ENCODE measurements around the gene AGBL4.

The AGBL4 gene

DNA sequence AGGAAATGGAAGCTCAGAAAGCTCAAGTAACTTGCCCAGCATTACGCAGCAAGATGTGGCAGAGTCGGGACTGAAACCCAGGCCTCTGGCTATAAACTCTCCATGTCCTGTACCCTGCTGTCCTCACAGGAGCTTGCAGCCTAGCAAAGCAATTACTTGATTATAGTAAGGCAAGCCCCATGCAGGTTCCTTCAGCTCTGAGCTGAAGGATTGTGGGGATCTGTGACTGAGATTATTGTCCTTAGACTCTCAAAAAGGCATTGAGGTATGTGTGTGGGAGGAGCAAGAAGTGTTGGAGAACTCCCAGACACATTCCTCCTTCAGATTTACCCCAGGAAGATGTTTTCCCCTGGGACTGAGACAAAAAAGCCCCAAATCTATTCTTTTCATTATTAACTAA is 1427.7 kb downstream of the AGBL4 start:
- no peak for DNase-seq (ENCODE audit: extremely low read depth, low read depth)
- no peak for TF ChIP-seq CTCF (IDR thresholded peaks at IDR 0.05; ENCODE audit: low read depth, low read length, missing control alignments)
- H3K4me3 ChIP-seq (replicated peaks; ENCODE audit: low read depth, low read length), result no peak overlapping the region

- H3K4me3 ChIP-seq (replicated peaks; ENCODE audit: low read depth, low read length), result no peak overlapping the region
- no peak for TF ChIP-seq CTCF (IDR thresholded peaks at IDR 0.05; ENCODE audit: low read depth, low read length, missing control alignments)
- DNase-seq (ENCODE audit: extremely low read depth, low read depth), result no peak
Measured at GRCh38 chr1:48595613-48596012, 1428.1 kb downstream of the AGBL4 start.

DNA sequence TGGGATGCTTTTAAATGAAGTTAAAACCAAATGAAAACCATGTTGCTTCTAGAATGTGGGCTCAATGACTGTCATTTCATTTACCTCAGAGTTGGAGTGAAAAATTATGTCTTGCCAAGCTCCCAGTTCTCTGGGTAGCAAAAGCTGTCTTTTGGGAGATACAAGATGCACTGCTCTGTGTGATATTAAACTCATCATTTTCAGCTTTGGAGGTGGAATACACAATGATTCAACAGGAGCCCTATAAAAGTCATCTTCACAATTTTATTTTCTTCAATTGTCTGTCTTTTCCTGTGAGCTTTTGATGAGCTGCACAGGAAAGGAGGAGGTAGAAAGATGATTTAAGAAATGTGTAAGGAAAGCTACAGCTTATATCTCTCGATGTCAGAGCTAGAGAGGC is 1431.4 kb downstream of the AGBL4 start:
- no peak for TF ChIP-seq CTCF (IDR thresholded peaks at IDR 0.05; ENCODE audit: low read depth, low read length, missing control alignments)
- no peak for DNase-seq (ENCODE audit: extremely low read depth, low read depth)
- H3K4me3 ChIP-seq (replicated peaks; ENCODE audit: low read depth, low read length), result no peak overlapping the region

DNA sequence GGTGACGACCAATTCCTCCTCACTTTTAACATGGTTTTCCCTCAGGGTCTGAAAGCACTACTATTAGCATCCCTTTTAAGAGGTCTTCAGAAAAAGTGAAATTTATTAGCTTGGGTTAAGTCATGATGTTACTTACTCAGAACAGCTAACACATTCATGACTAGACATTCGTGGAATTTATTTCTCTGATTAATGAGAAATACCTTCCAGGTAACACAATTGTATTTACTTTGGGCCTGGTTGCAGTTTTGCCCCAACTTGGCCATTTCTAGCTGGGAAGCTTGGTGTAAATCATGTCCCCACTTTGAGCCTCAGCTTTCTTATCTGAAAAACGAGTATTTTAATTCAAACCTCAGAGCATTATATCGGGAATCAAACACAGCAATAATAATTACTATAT is 1432.6 kb downstream of the AGBL4 start:
- TF ChIP-seq CTCF (IDR thresholded peaks at IDR 0.05; ENCODE audit: low read depth, low read length, missing control alignments), result no peak
- H3K4me3 ChIP-seq (replicated peaks; ENCODE audit: low read depth, low read length), result no peak overlapping the region
- DNase-seq (ENCODE audit: extremely low read depth, low read depth), result no peak

- DNase-seq (ENCODE audit: extremely low read depth, low read depth), result no peak
- TF ChIP-seq CTCF (IDR thresholded peaks at IDR 0.05; ENCODE audit: low read depth, low read length, missing control alignments), result no peak
- no peak overlapping the region for H3K4me3 ChIP-seq (replicated peaks; ENCODE audit: low read depth, low read length)
Measured at GRCh38 chr1:48588061-48588460, 1435.7 kb downstream of the AGBL4 start.

DNA sequence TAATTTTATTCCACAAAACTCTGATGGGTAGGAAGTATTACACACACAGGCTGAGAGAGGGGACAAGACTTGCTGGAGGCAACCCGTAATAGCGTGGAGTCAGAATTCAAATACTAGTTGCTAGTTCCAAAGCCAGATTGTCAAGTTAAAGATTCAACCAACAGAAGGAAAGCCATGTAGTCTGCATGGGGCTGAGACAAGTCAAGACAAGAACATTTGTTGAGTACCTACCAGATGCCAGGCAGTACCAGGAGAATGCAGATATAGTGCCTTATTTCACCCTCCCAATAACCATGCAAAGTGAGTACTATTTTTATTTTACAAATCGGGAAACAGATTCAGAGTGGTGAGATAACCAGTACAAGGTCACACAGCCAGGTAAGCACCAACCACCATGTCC is 1441.3 kb downstream of the AGBL4 start:
- TF ChIP-seq CTCF (IDR thresholded peaks at IDR 0.05; ENCODE audit: low read depth, low read length, missing control alignments), result no peak
- DNase-seq (ENCODE audit: extremely low read depth, low read depth), result no peak
- H3K4me3 ChIP-seq (replicated peaks; ENCODE audit: low read depth, low read length), result no peak overlapping the region

DNA sequence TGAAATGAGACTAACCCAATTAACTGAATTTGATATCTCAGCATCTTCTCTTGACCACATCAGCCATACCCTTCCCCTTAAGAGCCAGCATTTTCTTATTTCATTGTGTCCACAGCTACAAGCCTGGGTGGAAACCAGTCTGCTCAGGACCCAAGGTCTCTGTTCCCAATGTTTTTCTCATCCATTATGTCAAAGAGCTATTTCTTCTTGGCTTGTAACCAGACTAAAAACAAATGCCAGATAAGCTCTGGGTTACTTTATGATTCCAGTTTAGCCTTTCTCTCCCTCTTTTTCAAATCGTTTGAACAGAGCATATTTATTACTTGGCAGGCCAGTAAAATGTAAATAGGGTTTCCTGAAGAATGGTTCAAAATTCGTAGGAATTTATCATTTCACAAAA is 1442.5 kb downstream of the AGBL4 start:
- no peak for DNase-seq (ENCODE audit: extremely low read depth, low read depth)
- TF ChIP-seq CTCF (IDR thresholded peaks at IDR 0.05; ENCODE audit: low read depth, low read length, missing control alignments), result no peak
- H3K4me3 ChIP-seq (replicated peaks; ENCODE audit: low read depth, low read length), result no peak overlapping the region
